Measurements from ENCODE around the gene TLE2.
"Not testable (repeated sequence)": the region's sequence is repeated elsewhere in the genome, so short reads cannot be mapped to it uniquely, and the experiment has no call there.

The TLE2 gene

GRCh38 chr19:2994588-2995131 is 34.4 kb downstream of the TLE2 start:
- H3K4me3 ChIP-seq (ENCODE audit: low read length): no peak overlapping the region

GRCh38 chr19:2993579-2993978 is 35.5 kb downstream of the TLE2 start:
- no peak overlapping the region for H3K4me3 ChIP-seq (ENCODE audit: low read length)
- no peak for DNase-seq (ENCODE audit: low read depth, low spot score)

More at GRCh38 chr19:2994588-2995131, 34.4 kb downstream of the TLE2 start:
- DNase-seq (ENCODE audit: low read depth, low spot score): no peak

GRCh38 chr19:2992958-2993357 is 36.1 kb downstream of the TLE2 start:
- no peak for DNase-seq (ENCODE audit: low read depth, low spot score)
- H3K4me3 ChIP-seq (ENCODE audit: low read length): no peak overlapping the region

- H3K4me3 ChIP-seq (ENCODE audit: low read length); DNase-seq (ENCODE audit: low read depth, low spot score): not testable (repeated sequence)
These were observed 36.7 kb downstream of the TLE2 start for GRCh38 chr19:2992333-2992732.

- H3K4me3 ChIP-seq (ENCODE audit: low read length): no peak overlapping the region
- DNase-seq (ENCODE audit: low read depth, low spot score): no peak
These were observed 39.7 kb downstream of the TLE2 start for GRCh38 chr19:2989236-2989946.

GRCh38 chr19:2988568-2988967 is 40.5 kb downstream of the TLE2 start:
- H3K4me3 ChIP-seq (ENCODE audit: low read length): no peak overlapping the region
- no peak for DNase-seq (ENCODE audit: low read depth, low spot score)

GRCh38 chr19:2987797-2988196 is 41.3 kb downstream of the TLE2 start:
- H3K4me3 ChIP-seq (ENCODE audit: low read length): no peak overlapping the region
- DNase-seq (ENCODE audit: low read depth, low spot score): no peak

- DNase-seq (ENCODE audit: low read depth, low spot score): no peak
- H3K4me3 ChIP-seq (ENCODE audit: low read length): no peak overlapping the region
These were observed 42.0 kb downstream of the TLE2 start for GRCh38 chr19:2986951-2987524.

GRCh38 chr19:2984215-2984528 is 44.9 kb downstream of the TLE2 start:
- no peak overlapping the region for H3K4me3 ChIP-seq (ENCODE audit: low read length)

GRCh38 chr19:2983351-2984214 is 45.5 kb downstream of the TLE2 start:
- no peak for DNase-seq (ENCODE audit: low read depth, low spot score)
- no peak overlapping the region for H3K4me3 ChIP-seq (ENCODE audit: low read length)

More at GRCh38 chr19:2984215-2984528, 44.9 kb downstream of the TLE2 start:
- DNase-seq (ENCODE audit: low read depth, low spot score): no peak

GRCh38 chr19:2982983-2983350 is 46.1 kb downstream of the TLE2 start:
- no peak overlapping the region for H3K4me3 ChIP-seq (ENCODE audit: low read length)
- DNase-seq (ENCODE audit: low read depth, low spot score): no peak

GRCh38 chr19:2982561-2982960 is 46.5 kb downstream of the TLE2 start:
- DNase-seq (ENCODE audit: low read depth, low spot score): no peak
- H3K4me3 ChIP-seq (ENCODE audit: low read length): no peak overlapping the region

GRCh38 chr19:2981898-2982297 is 47.2 kb downstream of the TLE2 start:
- DNase-seq (ENCODE audit: low read depth, low spot score): no peak
- no peak overlapping the region for H3K4me3 ChIP-seq (ENCODE audit: low read length)

- DNase-seq (ENCODE audit: low read depth, low spot score): no peak
- H3K4me3 ChIP-seq (ENCODE audit: low read length): no peak overlapping the region
These were observed 50.3 kb downstream of the TLE2 start for GRCh38 chr19:2978772-2979171.

- no peak for DNase-seq (ENCODE audit: low read depth, low spot score)
- H3K4me3 ChIP-seq (ENCODE audit: low read length): no peak overlapping the region
These were observed 50.8 kb downstream of the TLE2 start for GRCh38 chr19:2978166-2978767.

- peak overlapping the region; percentile 53 for H3K4me3 ChIP-seq (ENCODE audit: low read length)
- DNase-seq (ENCODE audit: low read depth, low spot score): no peak
These were observed 51.3 kb downstream of the TLE2 start for GRCh38 chr19:2977746-2978138.

- H3K4me3 ChIP-seq (ENCODE audit: low read length): peak within 1 kb of the TSS; percentile 80
- peak; percentile 92 for DNase-seq (ENCODE audit: low read depth, low spot score)
These were observed 51.9 kb downstream of the TLE2 start, which contains the start of gene TLE6 for GRCh38 chr19:2977001-2977745. TLE6 (plus strand) TSS chr19:2977564; CDS start chr19:2978234, 670 bp downstream.

- no peak for DNase-seq (ENCODE audit: low read depth, low spot score)
- H3K4me3 ChIP-seq (ENCODE audit: low read length): peak overlapping the region; percentile 80
These were observed 52.5 kb downstream of the TLE2 start for GRCh38 chr19:2976609-2977000.

All from Jurkat, Clone E6-1 (cell line).